Endothelial cell of umbilical vein (primary cell): ENCODE results near the gene C1QTNF7. TPM values are rescaled to one million over a fixed set of nuclear protein-coding genes. Genes with fewer than 3 reads are reported as not detected.

Source experiments
- BruUV-seq: library from RNA; stranded (reverse); fragments of 400-500 nt; replicated peaks from 2 replicates; lab custom pipeline; 2021; lab: Mats Ljungman, UMichigan
- CTCF ChIA-PET: fragments of 300-600, 350-600 bp; sonication (Branson Sonifier 250); formaldehyde crosslinking; loops from one replicate; lab custom pipeline; 2021; ENCODE audit warnings: antibody characterized with exemption, inconsistent platforms; lab: Charles Lee
- POLR2A ChIA-PET: fragments of 300-600, 350-600 bp; sonication (Branson Sonifier 250); formaldehyde crosslinking; loops from one replicate; lab custom pipeline; 2021; ENCODE audit warnings: antibody characterized with exemption, inconsistent platforms; lab: Charles Lee
- DNase-seq: peaks from one replicate; pipeline ENCODE4 v3.0.0-alpha.2; 2011; ENCODE audit warnings: low read depth, low spot score
- FAIRE-seq: peaks from 2 replicates; lab custom pipeline; 2011; peaks lifted over from hg19 to GRCh38; lab: Jason Lieb, UNC
- H2AFZ ChIP-seq: 2 replicates; pipeline ENCODE4 v1.6.0; 2012; ENCODE audit warnings: low read depth, low read length, control low read depth, inconsistent platforms
- H3K27ac ChIP-seq: 2 replicates; pipeline ENCODE4 v1.5.1; 2011; ENCODE audit warnings: low read depth, mild to moderate bottlenecking, control low read depth, low read length, moderate library complexity; ENCODE audit not compliant: insufficient read depth
- H3K27me3 ChIP-seq, 2 experiments: 2 replicates each; pipeline versions ENCODE4 v1.6.0 to v1.6.1; 2011; ENCODE audit warnings: low read length in 2 of 2, mixed read lengths in 1 of 2; ENCODE audit not compliant: control insufficient read depth in 2 of 2, insufficient read depth in 2 of 2
- H3K36me3 ChIP-seq, 2 experiments: 2 replicates in 1 of 2; 3 replicates in 1 of 2; pipeline ENCODE4 v1.5.1; 2011; ENCODE audit warnings: low read length in 2 of 2, mild to moderate bottlenecking in 1 of 2, moderate library complexity in 1 of 2; ENCODE audit not compliant: control insufficient read depth in 2 of 2, insufficient read depth in 2 of 2; ENCODE audit errors: extremely low read depth in 1 of 2
- H3K4me1 ChIP-seq: 3 replicates; pipeline ENCODE4 v1.5.1; 2011; ENCODE audit warnings: mild to moderate bottlenecking, low read length; ENCODE audit not compliant: control insufficient read depth, insufficient read depth; ENCODE audit errors: extremely low read depth
- H3K4me2 ChIP-seq: 2 replicates; pipeline ENCODE4 v1.6.1; 2011; ENCODE audit warnings: low read length, control low read depth, mixed read lengths; ENCODE audit not compliant: insufficient read depth
- H3K4me3 ChIP-seq, 3 experiments: fragments of 200-600 bp in 1 of 3; sonication (generic), shearing (Covaris generic) in 1 of 3; replicated peaks in 1 of 3; 2 replicates each; pipeline ENCODE4 v1.5.1; 2011 to 2016; ENCODE audit warnings: control low read depth in 3 of 3, low read length in 3 of 3, mild to moderate bottlenecking in 2 of 3, inconsistent platforms in 1 of 3, low read depth in 1 of 3, moderate library complexity in 1 of 3; ENCODE audit not compliant: insufficient read depth in 1 of 3
- H3K79me2 ChIP-seq: 2 replicates; pipeline ENCODE4 v1.6.0; 2012; ENCODE audit warnings: low read length, inconsistent platforms; ENCODE audit not compliant: control insufficient read depth, insufficient read depth
- H3K9ac ChIP-seq: replicated peaks from 2 replicates; pipeline ENCODE3; 2011; ENCODE audit warnings: low read length, control low read depth; ENCODE audit not compliant: insufficient read depth; ENCODE audit errors: extremely low read depth
- H3K9me1 ChIP-seq: replicated peaks from 3 replicates; pipeline ENCODE4 v1.6.0; 2011; ENCODE audit warnings: mild to moderate bottlenecking, low read length; ENCODE audit not compliant: control insufficient read depth, insufficient read depth; ENCODE audit errors: extremely low read depth
- H3K9me3 ChIP-seq: replicated peaks from 2 replicates; pipeline ENCODE4 v1.5.1; 2012; ENCODE audit warnings: low read length, inconsistent platforms; ENCODE audit not compliant: control insufficient read depth, insufficient read depth
- H4K20me1 ChIP-seq: replicated peaks from 2 replicates; pipeline ENCODE3; 2011; ENCODE audit warnings: mild to moderate bottlenecking, low read length; ENCODE audit not compliant: control insufficient read depth, insufficient read depth; ENCODE audit errors: extremely low read depth
- EZH2 ChIP-seq: IDR thresholded peaks from 2 replicates; pipeline ENCODE4 v1.6.1; 2012; ENCODE audit warnings: borderline replicate concordance, low read depth, mild to moderate bottlenecking, moderate library complexity, low read length, inconsistent platforms; ENCODE audit not compliant: severe bottlenecking
- FOS ChIP-seq: IDR thresholded peaks from 2 replicates; pipeline ENCODE4 v1.6.1; 2011; ENCODE audit warnings: mild to moderate bottlenecking, low read length, moderate library complexity, borderline replicate concordance; ENCODE audit not compliant: insufficient read depth
- GATA2 ChIP-seq: IDR thresholded peaks from 2 replicates; pipeline ENCODE4 v1.7.0; 2011; ENCODE audit warnings: low read depth, mild to moderate bottlenecking, moderate library complexity, mixed read lengths, low read length; ENCODE audit not compliant: insufficient read length, insufficient read depth
- JUN ChIP-seq: IDR thresholded peaks from 2 replicates; pipeline ENCODE4 v1.6.1; 2011; ENCODE audit warnings: borderline replicate concordance, low read depth; ENCODE audit not compliant: insufficient read length, insufficient read depth
- MAX ChIP-seq: IDR thresholded peaks from 2 replicates; pipeline ENCODE4 v1.6.1; 2011; ENCODE audit not compliant: insufficient read depth, insufficient read length
- MYC ChIP-seq: IDR thresholded peaks from one replicate; pipeline ENCODE4 v1.6.1; 2011; ENCODE audit warnings: mild to moderate bottlenecking, low read depth, low read length
- POLR2A ChIP-seq: IDR thresholded peaks from 2 replicates; pipeline ENCODE4 v1.6.1; 2012; ENCODE audit warnings: low read depth, mild to moderate bottlenecking, control low read depth, low read length
- POLR2AphosphoS5 ChIP-seq: IDR thresholded peaks from 2 replicates; pipeline ENCODE4 v1.6.1; 2012; ENCODE audit warnings: low read depth, mild to moderate bottlenecking, control low read depth, low read length, moderate library complexity; ENCODE audit not compliant: insufficient read depth
- dilution Hi-C: fragments of 300-500 bp; cut with MboI; formaldehyde crosslinking; loops from one replicate; pipeline ENCODE4 v1.15.0; 2019; ENCODE audit warnings: low sequenced_read_pairs; ENCODE audit not compliant: extremely low pct_ligation_motif_present
- intact Hi-C: fragments of 100-400 bp; cut with micrococcal nuclease; formaldehyde crosslinking; loops from one replicate; pipeline ENCODE4 v1.10.0; 2022
- polyA plus RNA-seq, 4 experiments: library from polyadenylated mRNA; depleted of rRNA in 3 of 4; stranded (reverse) in 3 of 4; unstranded in 1 of 4; fragments of >200 nt; gene quantifications; 2 replicates each; pipeline versions ENCODE4 v1.2.1 to v1.2.3, GENCODE V29; 2011 to 2012; ENCODE audit warnings: missing spikeins in 1 of 4
- total RNA-seq: library from RNA; stranded (reverse); gene quantifications from 2 replicates; pipeline ENCODE4 v1.2.3, GENCODE V29; 2021
- TF ChIP-seq, protein P1 (sequence below), 2 donors: IDR thresholded peaks; 1 replicate in 1 of 2; 2 replicates in 1 of 2; pipeline ENCODE4 v1.5.1; 2011; ENCODE audit warnings: low read length in 2 of 2, mild to moderate bottlenecking in 2 of 2, moderate library complexity in 2 of 2, control low read depth in 1 of 2, inconsistent platforms in 1 of 2, low read depth in 1 of 2; ENCODE audit not compliant: insufficient read depth in 1 of 2; ENCODE audit errors: extremely low read depth in 1 of 2

The C1QTNF7 gene
- total and polyA plus RNA-seq, 2 donors (not counting 3 experiments of a cell fraction or from before 2014, with no cell fraction given): not detected

GRCh38 chr4:15402146-15402545 is 25.7 kb upstream of the C1QTNF7 start:
- H3K79me2 ChIP-seq: no peaks in the 10 kb centered on the region
- TF ChIP-seq MYC: no peak
- no peak for TF ChIP-seq FOS
- TF ChIP-seq EZH2: no peak
- no peak for TF ChIP-seq GATA2
- TF ChIP-seq POLR2AphosphoS5: no peak
- TF ChIP-seq JUN: no peak
- no peak for TF ChIP-seq POLR2A
- no peak for TF ChIP-seq MAX
- TF ChIP-seq, protein P1, sequence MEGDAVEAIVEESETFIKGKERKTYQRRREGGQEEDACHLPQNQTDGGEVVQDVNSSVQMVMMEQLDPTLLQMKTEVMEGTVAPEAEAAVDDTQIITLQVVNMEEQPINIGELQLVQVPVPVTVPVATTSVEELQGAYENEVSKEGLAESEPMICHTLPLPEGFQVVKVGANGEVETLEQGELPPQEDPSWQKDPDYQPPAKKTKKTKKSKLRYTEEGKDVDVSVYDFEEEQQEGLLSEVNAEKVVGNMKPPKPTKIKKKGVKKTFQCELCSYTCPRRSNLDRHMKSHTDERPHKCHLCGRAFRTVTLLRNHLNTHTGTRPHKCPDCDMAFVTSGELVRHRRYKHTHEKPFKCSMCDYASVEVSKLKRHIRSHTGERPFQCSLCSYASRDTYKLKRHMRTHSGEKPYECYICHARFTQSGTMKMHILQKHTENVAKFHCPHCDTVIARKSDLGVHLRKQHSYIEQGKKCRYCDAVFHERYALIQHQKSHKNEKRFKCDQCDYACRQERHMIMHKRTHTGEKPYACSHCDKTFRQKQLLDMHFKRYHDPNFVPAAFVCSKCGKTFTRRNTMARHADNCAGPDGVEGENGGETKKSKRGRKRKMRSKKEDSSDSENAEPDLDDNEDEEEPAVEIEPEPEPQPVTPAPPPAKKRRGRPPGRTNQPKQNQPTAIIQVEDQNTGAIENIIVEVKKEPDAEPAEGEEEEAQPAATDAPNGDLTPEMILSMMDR (IDR thresholded peaks at IDR 0.05; ENCODE audit: extremely low read depth in 1 of 2, insufficient read depth in 1 of 2, low read depth in 1 of 2, low read length in 2 of 2): no peak
- intact Hi-C loops: no loop called here
- POLR2A ChIA-PET: no interaction called here
- no peak overlapping the region for H2AFZ ChIP-seq
- H3K36me3 ChIP-seq: no peaks in the 10 kb centered on the region
- CTCF ChIA-PET: no interaction called here
- H3K27me3 ChIP-seq: no peaks in the 10 kb centered on the region
- H3K9me1 ChIP-seq: no peaks in the 10 kb centered on the region
- DNase-seq (no peak), FAIRE-seq (no peak)
- no peak overlapping the region for H3K4me3 ChIP-seq
- no peak overlapping the region for H3K9ac ChIP-seq
- no peaks in the 10 kb centered on the region for H4K20me1 ChIP-seq
- H3K9me3 ChIP-seq: no peaks in the 10 kb centered on the region
- no peak overlapping the region for H3K4me2 ChIP-seq
- BruUV-seq: no TSS peak
- no peaks in the 10 kb centered on the region for H3K4me1 ChIP-seq
- dilution Hi-C loops: no loop called here
- H3K27ac ChIP-seq: no peak overlapping the region
